Liver (tissue), 9 donors: ENCODE results near the gene TPBG. TPM values are rescaled to one million over a fixed set of nuclear protein-coding genes. Genes with fewer than 3 reads are reported as not detected.

Experiments used
- DNase-seq: peaks from one replicate; pipeline ENCODE4 v3.0.0-alpha.2; 2017; ENCODE audit warnings: low spot score
- H3K27ac ChIP-seq, 2 donors: one replicate each; pipeline ENCODE4 v1.7.0; 2013; ENCODE audit warnings: inconsistent platforms in 2 of 2, low read length in 2 of 2, control low read depth in 1 of 2, low read depth in 1 of 2, mild to moderate bottlenecking in 1 of 2
- H3K27me3 ChIP-seq, 4 donors: one replicate each; pipeline versions ENCODE4 v1.6.1 to v1.7.0; 2013; ENCODE audit warnings: low read length in 3 of 4, inconsistent platforms in 1 of 4, mild to moderate bottlenecking in 1 of 4, moderate library complexity in 1 of 4; ENCODE audit not compliant: control insufficient read depth in 4 of 4, insufficient read depth in 4 of 4
- H3K36me3 ChIP-seq, 4 donors: one replicate each; pipeline versions ENCODE4 v1.6.1 to v1.7.0; 2013; ENCODE audit warnings: low read length in 3 of 4, mild to moderate bottlenecking in 3 of 4, low read depth in 1 of 4, moderate library complexity in 1 of 4; ENCODE audit not compliant: control insufficient read depth in 4 of 4, insufficient read depth in 3 of 4
- H3K4me1 ChIP-seq, 4 donors: one replicate each; pipeline versions ENCODE4 v1.6.1 to v1.7.0; 2013; ENCODE audit warnings: low read length in 3 of 4, mild to moderate bottlenecking in 3 of 4, moderate library complexity in 1 of 4; ENCODE audit not compliant: control insufficient read depth in 4 of 4, insufficient read depth in 4 of 4
- H3K4me3 ChIP-seq, 3 donors: one replicate each; pipeline versions ENCODE4 v1.6.1 to v1.7.0; 2013; ENCODE audit warnings: low read length in 3 of 3, control low read depth in 1 of 3, low read depth in 1 of 3, mild to moderate bottlenecking in 1 of 3
- H3K9ac ChIP-seq, 2 donors: one replicate each; pipeline ENCODE4 v1.7.0; 2013; ENCODE audit warnings: low read length in 2 of 2, mild to moderate bottlenecking in 2 of 2, moderate library complexity in 2 of 2, control low read depth in 1 of 2, low read depth in 1 of 2
- H3K9me3 ChIP-seq, 4 donors: one replicate each; pipeline versions ENCODE4 v1.6.1 to v1.7.0; 2013; ENCODE audit warnings: low read length in 3 of 4; ENCODE audit not compliant: control insufficient read depth in 4 of 4
- CTCF ChIP-seq: fragments of 150-350 bp; IDR thresholded peaks from 2 replicates; pipeline ENCODE4 v1.5.1; 2017; ENCODE audit warnings: improper control_type of control experiment, low read depth, low read length; ENCODE audit not compliant: missing input control
- EGR1 ChIP-seq, 2 donors: IDR thresholded peaks; 2 replicates each; pipeline ENCODE4 v1.6.1; 2016 to 2018; ENCODE audit warnings: antibody characterized with exemption in 2 of 2, low read depth in 2 of 2
- FOXA2 ChIP-seq: IDR thresholded peaks from 2 replicates; pipeline ENCODE4 v1.6.1; 2016; ENCODE audit warnings: antibody characterized with exemption
- GABPA ChIP-seq, 2 donors: IDR thresholded peaks in 1 of 2; conservative IDR thresholded peaks in 1 of 2; 2 replicates each; pipeline ENCODE4 v1.6.1; 2016; ENCODE audit warnings: antibody characterized with exemption in 2 of 2, mild to moderate bottlenecking in 1 of 2, moderate library complexity in 1 of 2
- HNF4A ChIP-seq, 2 donors: conservative IDR thresholded peaks; 2 replicates each; pipeline ENCODE4 v1.6.1; 2016; ENCODE audit warnings: antibody characterized with exemption in 2 of 2, mild to moderate bottlenecking in 2 of 2
- HNF4G ChIP-seq: IDR thresholded peaks from 2 replicates; pipeline ENCODE4 v1.6.1; 2016; ENCODE audit warnings: antibody characterized with exemption
- JUND ChIP-seq, 2 donors: IDR thresholded peaks; 2 replicates each; pipeline ENCODE4 v1.6.1; 2016; ENCODE audit warnings: antibody characterized with exemption in 2 of 2
- MAX ChIP-seq: IDR thresholded peaks from 2 replicates; pipeline ENCODE4 v1.6.1; 2016; ENCODE audit warnings: antibody characterized with exemption
- NR2F2 ChIP-seq: IDR thresholded peaks from 2 replicates; pipeline ENCODE4 v1.6.1; 2016; ENCODE audit warnings: antibody characterized with exemption
- RAD21 ChIP-seq, 2 donors: IDR thresholded peaks; 2 replicates each; pipeline ENCODE4 v1.6.1; 2016; ENCODE audit warnings: antibody characterized with exemption in 2 of 2, mild to moderate bottlenecking in 2 of 2
- REST ChIP-seq: IDR thresholded peaks from 2 replicates; pipeline ENCODE4 v1.6.1; 2016; ENCODE audit warnings: antibody characterized with exemption, mild to moderate bottlenecking
- RXRA ChIP-seq, 2 donors: IDR thresholded peaks; 2 replicates each; pipeline ENCODE4 v1.6.1; 2017 to 2018; ENCODE audit warnings: antibody characterized with exemption in 2 of 2, mild to moderate bottlenecking in 1 of 2
- SP1 ChIP-seq: IDR thresholded peaks from 2 replicates; pipeline ENCODE4 v1.6.1; 2018; ENCODE audit warnings: antibody characterized with exemption, mild to moderate bottlenecking
- TAF1 ChIP-seq: conservative IDR thresholded peaks from 2 replicates; pipeline ENCODE4 v1.6.1; 2016; ENCODE audit warnings: antibody characterized with exemption, mild to moderate bottlenecking
- YY1 ChIP-seq: IDR thresholded peaks from 2 replicates; pipeline ENCODE4 v1.6.1; 2016; ENCODE audit warnings: antibody characterized with exemption, mild to moderate bottlenecking
- WGBS: extraction: QIAGEN DNeasy Blood & Tissue Kit; methylation state at CpG from one replicate; pipeline ENCODE4 v1.1.7; 2013; 5-methylcytosine and 5-hydroxymethylcytosine counted together
- polyA plus RNA-seq, 2 donors: library from polyadenylated mRNA; stranded (reverse) in 1 of 2; unstranded in 1 of 2; fragments of 200-250 nt in 1 of 2; fragments of >200 nt in 1 of 2; fragmentation: Nextera tagmentation in 1 of 2; extraction: Ambion mirVana in 1 of 2; gene quantifications; one replicate each; pipeline versions ENCODE4 v1.2.1 to v1.2.3, GENCODE V29; 2013 to 2015
- total RNA-seq, 2 donors: library from RNA; depleted of rRNA; stranded (reverse); fragments of >200 nt; gene quantifications; one replicate each; pipeline ENCODE4 v1.2.3, GENCODE V29; 2014
- TF ChIP-seq, protein P1 (sequence below): IDR thresholded peaks from 2 replicates; pipeline ENCODE4 v1.6.1; 2016; ENCODE audit warnings: antibody characterized with exemption
- TF ChIP-seq, protein P2 (sequence below): IDR thresholded peaks from 2 replicates; pipeline ENCODE4 v1.6.1; 2016; ENCODE audit warnings: antibody characterized with exemption
- donor health status: healthy.
- donor health status: healthy.
- donor health status: healthy.
- donor health status: healthy.
- donor health status: healthy.

Gene TPBG
- total and polyA plus RNA-seq, 4 donors, result 0.37 to 1.3 (median 0.62) TPM

DNA sequence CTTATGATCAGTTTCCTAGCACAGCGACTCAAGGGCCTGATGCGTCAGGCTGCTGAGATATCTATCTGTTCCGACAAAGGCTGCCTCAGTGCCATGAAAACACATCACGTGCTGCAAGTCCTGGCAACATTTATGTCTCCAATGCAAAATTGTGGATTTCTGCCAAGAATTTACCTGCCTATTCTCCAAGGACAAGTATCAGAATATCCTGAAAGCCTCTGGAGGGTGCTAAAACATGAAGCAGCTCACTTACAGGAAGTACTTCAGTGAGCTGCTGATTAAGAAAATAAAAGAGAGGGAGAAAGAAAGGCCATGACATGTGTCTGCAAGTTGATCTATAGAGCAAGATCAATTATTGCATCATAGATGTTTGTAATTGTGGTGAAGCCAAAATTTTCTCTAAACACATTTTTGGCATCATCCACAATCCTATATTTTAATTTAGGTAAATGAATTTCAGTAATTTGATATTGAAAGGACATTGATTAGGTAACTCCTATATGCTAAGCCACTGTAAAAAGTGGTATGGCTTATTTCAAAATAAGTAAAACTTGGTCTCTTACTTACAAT, 25.8 kb upstream of the TPBG start (continued):
- TF ChIP-seq REST (no peak), HNF4G (no peak)

GRCh38 chr6:82348130-82348529, 15.5 kb upstream of the TPBG start:
- H3K9ac ChIP-seq, result no peak overlapping the region
- H3K27ac ChIP-seq, result no peak overlapping the region
- H3K9me3 ChIP-seq, result no peaks in the 10 kb centered on the region
- no peaks in the 10 kb centered on the region for H3K27me3 ChIP-seq
- no peak for DNase-seq
- H3K4me1 ChIP-seq, result no peaks in the 10 kb centered on the region
- WGBS, result 87% methylated on average over 6 of the region's 6 CpGs
- H3K36me3 ChIP-seq, result no peaks in the 10 kb centered on the region
- no peak overlapping the region for H3K4me3 ChIP-seq
- no peak for TF ChIP-seq EGR1 (IDR thresholded peaks at IDR 0.05; ENCODE audit: low read depth in 2 of 2)
- TF ChIP-seq FOXA2, result no peak
- no peak for TF ChIP-seq CTCF
- no peak for TF ChIP-seq SP1
- no peak for TF ChIP-seq JUND (IDR thresholded peaks at IDR 0.05)
- TF ChIP-seq GABPA (IDR thresholded peaks at IDR 0.05 in 1 of 2, conservative IDR thresholded peaks at IDR 0.05 in 1 of 2), result no peak
- no peak for TF ChIP-seq NR2F2
- no peak for TF ChIP-seq YY1
- TF ChIP-seq REST, result no peak
- TF ChIP-seq, protein P1, sequence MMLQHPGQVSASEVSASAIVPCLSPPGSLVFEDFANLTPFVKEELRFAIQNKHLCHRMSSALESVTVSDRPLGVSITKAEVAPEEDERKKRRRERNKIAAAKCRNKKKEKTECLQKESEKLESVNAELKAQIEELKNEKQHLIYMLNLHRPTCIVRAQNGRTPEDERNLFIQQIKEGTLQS, result no peak
- TF ChIP-seq RXRA (IDR thresholded peaks at IDR 0.05), result no peak
- TF ChIP-seq TAF1, result no peak
- TF ChIP-seq, protein P2, sequence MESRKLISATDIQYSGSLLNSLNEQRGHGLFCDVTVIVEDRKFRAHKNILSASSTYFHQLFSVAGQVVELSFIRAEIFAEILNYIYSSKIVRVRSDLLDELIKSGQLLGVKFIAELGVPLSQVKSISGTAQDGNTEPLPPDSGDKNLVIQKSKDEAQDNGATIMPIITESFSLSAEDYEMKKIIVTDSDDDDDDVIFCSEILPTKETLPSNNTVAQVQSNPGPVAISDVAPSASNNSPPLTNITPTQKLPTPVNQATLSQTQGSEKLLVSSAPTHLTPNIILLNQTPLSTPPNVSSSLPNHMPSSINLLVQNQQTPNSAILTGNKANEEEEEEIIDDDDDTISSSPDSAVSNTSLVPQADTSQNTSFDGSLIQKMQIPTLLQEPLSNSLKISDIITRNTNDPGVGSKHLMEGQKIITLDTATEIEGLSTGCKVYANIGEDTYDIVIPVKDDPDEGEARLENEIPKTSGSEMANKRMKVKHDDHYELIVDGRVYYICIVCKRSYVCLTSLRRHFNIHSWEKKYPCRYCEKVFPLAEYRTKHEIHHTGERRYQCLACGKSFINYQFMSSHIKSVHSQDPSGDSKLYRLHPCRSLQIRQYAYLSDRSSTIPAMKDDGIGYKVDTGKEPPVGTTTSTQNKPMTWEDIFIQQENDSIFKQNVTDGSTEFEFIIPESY, result no peak
- TF ChIP-seq MAX, result no peak
- no peak for TF ChIP-seq HNF4A (conservative IDR thresholded peaks at IDR 0.05)
- TF ChIP-seq RAD21 (IDR thresholded peaks at IDR 0.05), result no peak
